Measurements from ENCODE around the gene HBS1L. TPM values are rescaled to one million over a fixed set of nuclear protein-coding genes. Genes with fewer than 3 reads are reported as not detected.

HBS1L gene
- total RNA-seq, 1 donor from 2014 or later: 104 TPM

- H3K4me1 Mint-ChIP-seq (ENCODE audit: low read depth): no peaks in the 10 kb centered on the region
- intact Hi-C loops (cut with micrococcal nuclease): no loop called here
- no peaks in the 10 kb centered on the region for H3K9me3 Mint-ChIP-seq
- no peaks in the 10 kb centered on the region for H3K27me3 Mint-ChIP-seq (ENCODE audit: insufficient read depth)
- no peak within 1 kb of the TSS for H3K4me3 Mint-ChIP-seq
- no peaks in the 10 kb centered on the region for H3K36me3 Mint-ChIP-seq (ENCODE audit: low read depth)
- no peak for DNase-seq (ENCODE audit: low spot score)
- no peak within 1 kb of the TSS for H3K27ac Mint-ChIP-seq
Observed at GRCh38 chr6:134949927-134950326, 104.7 kb downstream of the HBS1L start, which contains the start of gene ALDH8A1. ALDH8A1 (minus strand) TSS chr6:134950101; CDS start chr6:134950053, 48 bp downstream.

GRCh38 chr6:134948691-134949090, 105.9 kb downstream of the HBS1L start:
- Mint-ChIP-seq H3K36me3 (ENCODE audit: low read depth) (no peaks in the 10 kb centered on the region), H3K27me3 (ENCODE audit: insufficient read depth) (no peaks in the 10 kb centered on the region), H3K9me3 (no peaks in the 10 kb centered on the region), H3K27ac (no peak overlapping the region), H3K4me3 (no peak overlapping the region), H3K4me1 (ENCODE audit: low read depth) (no peaks in the 10 kb centered on the region)
- no peak for DNase-seq (ENCODE audit: low spot score)
- intact Hi-C loops (cut with micrococcal nuclease): no loop called here

- no peaks in the 10 kb centered on the region for H3K36me3 Mint-ChIP-seq (ENCODE audit: low read depth)
- no peaks in the 10 kb centered on the region for H3K9me3 Mint-ChIP-seq
- DNase-seq (ENCODE audit: low spot score): no peak
- no peaks in the 10 kb centered on the region for H3K4me1 Mint-ChIP-seq (ENCODE audit: low read depth)
- no peak overlapping the region for H3K27ac Mint-ChIP-seq
- H3K4me3 Mint-ChIP-seq: no peak overlapping the region
- H3K27me3 Mint-ChIP-seq (ENCODE audit: insufficient read depth): no peaks in the 10 kb centered on the region
- intact Hi-C loops (cut with micrococcal nuclease): no loop called here
Observed at GRCh38 chr6:134948142-134948541, 106.5 kb downstream of the HBS1L start.

- no peak overlapping the region for H3K4me3 Mint-ChIP-seq
- H3K27ac Mint-ChIP-seq: no peak overlapping the region
- H3K36me3 Mint-ChIP-seq (ENCODE audit: low read depth): peaks cover 4% of the 10 kb centered on the region
- H3K27me3 Mint-ChIP-seq (ENCODE audit: insufficient read depth): no peaks in the 10 kb centered on the region
- no peaks in the 10 kb centered on the region for H3K9me3 Mint-ChIP-seq
- H3K4me1 Mint-ChIP-seq (ENCODE audit: low read depth): peaks cover 4% of the 10 kb centered on the region
- intact Hi-C loops (cut with micrococcal nuclease): no loop called here
- no peak for DNase-seq (ENCODE audit: low spot score)
Observed at GRCh38 chr6:134945045-134945444, 109.6 kb downstream of the HBS1L start.

- no peak for DNase-seq (ENCODE audit: low spot score)
- peaks cover 18% of the 10 kb centered on the region for H3K4me1 Mint-ChIP-seq (ENCODE audit: low read depth)
- H3K4me3 Mint-ChIP-seq: no peak overlapping the region
- peaks cover 7% of the 10 kb centered on the region for H3K36me3 Mint-ChIP-seq (ENCODE audit: low read depth)
- H3K9me3 Mint-ChIP-seq: no peaks in the 10 kb centered on the region
- H3K27ac Mint-ChIP-seq: peak overlapping the region; percentile 69
- H3K27me3 Mint-ChIP-seq (ENCODE audit: insufficient read depth): no peaks in the 10 kb centered on the region
- intact Hi-C loops (cut with micrococcal nuclease): loop anchor here (5.0 kb wide), 1 partner anchor 831 kb away; no protein-coding TSS in a partner anchor
Observed at GRCh38 chr6:134943522-134944111, 111.0 kb downstream of the HBS1L start.

GRCh38 chr6:134938896-134939295, 115.7 kb downstream of the HBS1L start:
- Mint-ChIP-seq H3K4me3 (no peak overlapping the region), H3K4me1 (ENCODE audit: low read depth) (peaks cover 39% of the 10 kb centered on the region), H3K9me3 (no peaks in the 10 kb centered on the region), H3K36me3 (ENCODE audit: low read depth) (peaks cover 19% of the 10 kb centered on the region), H3K27me3 (ENCODE audit: insufficient read depth) (no peaks in the 10 kb centered on the region), H3K27ac (peak overlapping the region; percentile 5)
- intact Hi-C loops (cut with micrococcal nuclease): loop anchor here (1.0 to 2.0 kb wide), 2 partner anchors 30 to 650 kb away; no protein-coding TSS in a partner anchor
- peak; percentile 41 for DNase-seq (ENCODE audit: low spot score)

- Mint-ChIP-seq H3K4me3 (no peak overlapping the region), H3K4me1 (ENCODE audit: low read depth) (peaks cover 39% of the 10 kb centered on the region), H3K27ac (no peak overlapping the region), H3K27me3 (ENCODE audit: insufficient read depth) (no peaks in the 10 kb centered on the region), H3K36me3 (ENCODE audit: low read depth) (peaks cover 21% of the 10 kb centered on the region), H3K9me3 (no peaks in the 10 kb centered on the region)
- intact Hi-C loops (cut with micrococcal nuclease): no loop called here
- no peak for DNase-seq (ENCODE audit: low spot score)
Observed at GRCh38 chr6:134937426-134937825, 117.2 kb downstream of the HBS1L start.

GRCh38 chr6:134936931-134937330, 117.7 kb downstream of the HBS1L start:
- Mint-ChIP-seq H3K4me1 (ENCODE audit: low read depth) (peaks cover 39% of the 10 kb centered on the region), H3K36me3 (ENCODE audit: low read depth) (peaks cover 22% of the 10 kb centered on the region), H3K27ac (no peak overlapping the region), H3K9me3 (no peaks in the 10 kb centered on the region), H3K4me3 (no peak overlapping the region), H3K27me3 (ENCODE audit: insufficient read depth) (no peaks in the 10 kb centered on the region)
- DNase-seq (ENCODE audit: low spot score): no peak
- intact Hi-C loops (cut with micrococcal nuclease): no loop called here

- DNase-seq (ENCODE audit: low spot score): no peak
- no peaks in the 10 kb centered on the region for H3K9me3 Mint-ChIP-seq
- no peak overlapping the region for H3K27ac Mint-ChIP-seq
- H3K4me1 Mint-ChIP-seq (ENCODE audit: low read depth): peaks cover 39% of the 10 kb centered on the region
- H3K4me3 Mint-ChIP-seq: no peak overlapping the region
- H3K27me3 Mint-ChIP-seq (ENCODE audit: insufficient read depth): no peaks in the 10 kb centered on the region
- H3K36me3 Mint-ChIP-seq (ENCODE audit: low read depth): peaks cover 22% of the 10 kb centered on the region
- intact Hi-C loops (cut with micrococcal nuclease): no loop called here
Observed at GRCh38 chr6:134936476-134936875, 118.1 kb downstream of the HBS1L start.

- intact Hi-C loops (cut with micrococcal nuclease): no loop called here
Observed at GRCh38 chr6:134934793-134935485, 119.7 kb downstream of the HBS1L start.

GRCh38 chr6:134932535-134933470, 121.8 kb downstream of the HBS1L start:
- H3K27ac Mint-ChIP-seq: no peak overlapping the region
- no peaks in the 10 kb centered on the region for H3K9me3 Mint-ChIP-seq
- H3K27me3 Mint-ChIP-seq (ENCODE audit: insufficient read depth): no peaks in the 10 kb centered on the region
- H3K36me3 Mint-ChIP-seq (ENCODE audit: low read depth): peaks cover 28% of the 10 kb centered on the region
- peaks cover 21% of the 10 kb centered on the region for H3K4me1 Mint-ChIP-seq (ENCODE audit: low read depth)
- no peak for DNase-seq (ENCODE audit: low spot score)
- H3K4me3 Mint-ChIP-seq: no peak overlapping the region
- intact Hi-C loops (cut with micrococcal nuclease): no loop called here

More at GRCh38 chr6:134934793-134935485, 119.7 kb downstream of the HBS1L start:
- peaks cover 34% of the 10 kb centered on the region for H3K4me1 Mint-ChIP-seq (ENCODE audit: low read depth)
- peaks cover 22% of the 10 kb centered on the region for H3K36me3 Mint-ChIP-seq (ENCODE audit: low read depth)
- H3K27me3 Mint-ChIP-seq (ENCODE audit: insufficient read depth): no peaks in the 10 kb centered on the region
- H3K9me3 Mint-ChIP-seq: no peaks in the 10 kb centered on the region
- peak overlapping the region; percentile 5 for H3K27ac Mint-ChIP-seq
- H3K4me3 Mint-ChIP-seq: no peak overlapping the region
- no peak for DNase-seq (ENCODE audit: low spot score)

- no peak overlapping the region for H3K4me3 Mint-ChIP-seq
- no peak for DNase-seq (ENCODE audit: low spot score)
- H3K9me3 Mint-ChIP-seq: no peaks in the 10 kb centered on the region
- H3K27ac Mint-ChIP-seq: no peak overlapping the region
- H3K27me3 Mint-ChIP-seq (ENCODE audit: insufficient read depth): no peaks in the 10 kb centered on the region
- peaks cover 21% of the 10 kb centered on the region for H3K4me1 Mint-ChIP-seq (ENCODE audit: low read depth)
- intact Hi-C loops (cut with micrococcal nuclease): no loop called here
- peaks cover 28% of the 10 kb centered on the region for H3K36me3 Mint-ChIP-seq (ENCODE audit: low read depth)
Observed at GRCh38 chr6:134932098-134932497, 122.5 kb downstream of the HBS1L start.

- intact Hi-C loops (cut with micrococcal nuclease): no loop called here
- Mint-ChIP-seq H3K4me3 (no peak overlapping the region), H3K9me3 (no peaks in the 10 kb centered on the region), H3K27me3 (ENCODE audit: insufficient read depth) (no peaks in the 10 kb centered on the region), H3K36me3 (ENCODE audit: low read depth) (peaks cover 23% of the 10 kb centered on the region), H3K27ac (no peak overlapping the region), H3K4me1 (ENCODE audit: low read depth) (peaks cover 10% of the 10 kb centered on the region)
- DNase-seq (ENCODE audit: low spot score): no peak
Observed at GRCh38 chr6:134930463-134930862, 124.2 kb downstream of the HBS1L start.

Measured in activated T-helper 1 cell treated with anti-CD3 and anti-CD28 coated beads, Interleukin-12 subunit alpha, Interleukin-12 subunit beta, Interleukin-2, Interleukin-4 antibody, amounts not matched to agents 30 ng/mL and 10 ng/mL and 1 ng/mL, durations not matched to agents 14 hours and 24 hours and 36 hours (primary cell).